ENCODE measurements around the gene FMO2. TPM values are rescaled to one million over a fixed set of nuclear protein-coding genes. Genes with fewer than 3 reads are reported as not detected.

Gene FMO2
- total RNA-seq, 1 donor from 2014 or later: not detected

- H3K9me3 Mint-ChIP-seq (ENCODE audit: unreplicated experiment): peaks cover 2% of the 10 kb centered on the region
- H3K27ac Mint-ChIP-seq (ENCODE audit: unreplicated experiment): no peak overlapping the region
- H3K4me1 Mint-ChIP-seq (ENCODE audit: low read depth, unreplicated experiment): no peaks in the 10 kb centered on the region
- H3K36me3 Mint-ChIP-seq (ENCODE audit: unreplicated experiment): no peaks in the 10 kb centered on the region
- DNase-seq: no peak
- TF ChIP-seq CTCF (IDR thresholded peaks at IDR 0.05; ENCODE audit: partially characterized antibody, unreplicated experiment): no peak
- no peak overlapping the region for H3K4me3 Mint-ChIP-seq (ENCODE audit: unreplicated experiment)
- H3K27me3 Mint-ChIP-seq (ENCODE audit: unreplicated experiment): peaks cover 2% of the 10 kb centered on the region
Observed at GRCh38 chr1:171257607-171258076, 72.5 kb downstream of the FMO2 start.

- Mint-ChIP-seq H3K4me3 (ENCODE audit: unreplicated experiment) (no peak overlapping the region), H3K27me3 (ENCODE audit: unreplicated experiment) (peaks cover 2% of the 10 kb centered on the region), H3K36me3 (ENCODE audit: unreplicated experiment) (no peaks in the 10 kb centered on the region), H3K27ac (ENCODE audit: unreplicated experiment) (no peak overlapping the region), H3K4me1 (ENCODE audit: low read depth, unreplicated experiment) (no peaks in the 10 kb centered on the region), H3K9me3 (ENCODE audit: unreplicated experiment) (no peaks in the 10 kb centered on the region)
- TF ChIP-seq CTCF (IDR thresholded peaks at IDR 0.05; ENCODE audit: partially characterized antibody, unreplicated experiment): no peak
- DNase-seq: no peak
Observed at GRCh38 chr1:171258429-171258828, 73.3 kb downstream of the FMO2 start.

GRCh38 chr1:171258943-171259342 is 73.8 kb downstream of the FMO2 start:
- DNase-seq: no peak
- H3K4me1 Mint-ChIP-seq (ENCODE audit: low read depth, unreplicated experiment): no peaks in the 10 kb centered on the region
- H3K9me3 Mint-ChIP-seq (ENCODE audit: unreplicated experiment): no peaks in the 10 kb centered on the region
- no peak for TF ChIP-seq CTCF (IDR thresholded peaks at IDR 0.05; ENCODE audit: partially characterized antibody, unreplicated experiment)
- H3K4me3 Mint-ChIP-seq (ENCODE audit: unreplicated experiment): no peak overlapping the region
- no peak overlapping the region for H3K27ac Mint-ChIP-seq (ENCODE audit: unreplicated experiment)
- H3K36me3 Mint-ChIP-seq (ENCODE audit: unreplicated experiment): no peaks in the 10 kb centered on the region
- H3K27me3 Mint-ChIP-seq (ENCODE audit: unreplicated experiment): peaks cover 2% of the 10 kb centered on the region

Other genes with a start within 250 kb of the FMO2 start
- gene MROH9, start 249.8 kb upstream of the FMO2 start, total RNA-seq (ENCODE audit: unreplicated experiment): not detected
- gene FMO3, start 94.4 kb upstream of the FMO2 start, total RNA-seq (ENCODE audit: unreplicated experiment): not detected
- not detected for gene FMO1, start 63.2 kb downstream of the FMO2 start, total RNA-seq (ENCODE audit: unreplicated experiment)
- gene FMO4, start 128.9 kb downstream of the FMO2 start, total RNA-seq (ENCODE audit: unreplicated experiment): 0.56 TPM

Measured in glutamatergic neuron (in vitro differentiated cells).